Left lung (tissue), 10 donors: ENCODE data around the gene GRIK3. TPM values are rescaled to one million over a fixed set of nuclear protein-coding genes. Genes with fewer than 3 reads are reported as not detected.

Source experiments
- ATAC-seq: fragments of 200-7000 bp; cut with Tn5 transposase; one replicate; pipeline ENCODE4 v1.9.1; 2020; ENCODE audit warnings: moderate library complexity
- DNase-seq, 4 donors: peaks; one replicate each; pipeline ENCODE4 v3.0.0-alpha.2; 2013 to 2020
- H3K27ac ChIP-seq, 2 donors: fragments of 200-600 bp; sonication (generic) in 1 of 2; one replicate each; pipeline versions ENCODE4 v1.5.0 to v1.8.0; 2020 to 2021
- H3K27me3 ChIP-seq, 2 donors: fragments of 200-600 bp; sonication (generic) in 1 of 2; one replicate each; pipeline versions ENCODE4 v1.5.0 to v1.8.0; 2020 to 2021
- H3K36me3 ChIP-seq, 2 donors: fragments of 200-600 bp; sonication (generic) in 1 of 2; one replicate each; pipeline versions ENCODE4 v1.5.0 to v1.8.0; 2020 to 2021
- H3K4me1 ChIP-seq, 2 donors: fragments of 200-600 bp; one replicate each; pipeline ENCODE4 v1.8.0; 2021
- H3K4me3 ChIP-seq, 2 donors: fragments of 200-600 bp; sonication (generic) in 1 of 2; one replicate each; pipeline versions ENCODE4 v1.5.0 to v1.8.0; 2020 to 2021; ENCODE audit warnings: mild to moderate bottlenecking in 1 of 2
- H3K9me3 ChIP-seq, 2 donors: fragments of 200-600 bp; sonication (generic) in 1 of 2; one replicate each; pipeline versions ENCODE4 v1.5.0 to v1.8.0; 2020 to 2021
- intact Hi-C, 2 donors: fragments of 100-400 bp; cut with DNase I; formaldehyde crosslinking; loops; one replicate each; pipeline versions ENCODE4 v1.11.2 to v1.14.2; 2022
- polyA plus RNA-seq, 6 donors: library from polyadenylated mRNA; unstranded; fragments of 120-200 nt; gene quantifications; one replicate each; pipeline ENCODE4 v1.2.1, GENCODE V29; 2013; ENCODE audit not compliant: insufficient read length in 6 of 6
- total RNA-seq, 2 donors: library from RNA; stranded (reverse); fragmentation: NEBNext Ultra II Directional; extraction: Animal tissue kit (Norgen Biotek cat#: 25700); gene quantifications; one replicate each; pipeline ENCODE4 v1.2.1, GENCODE V29; 2021
- TF ChIP-seq, protein P1 (sequence below), 2 donors: fragments of 200-600 bp; sonication (generic) in 1 of 2; IDR thresholded peaks; one replicate each; pipeline versions ENCODE4 v1.5.0 to v1.8.0; 2021; ENCODE audit warnings: antibody characterized with exemption in 2 of 2
- donor health status: DM: no; HTN: yes; CAD: no.
- donor health status: DM: no; HTN: no; CAD: no.

The GRIK3 gene
- total and polyA plus RNA-seq, 8 donors = 0.18 to 1.2 (median 0.48) TPM; not detected in 1

DNA sequence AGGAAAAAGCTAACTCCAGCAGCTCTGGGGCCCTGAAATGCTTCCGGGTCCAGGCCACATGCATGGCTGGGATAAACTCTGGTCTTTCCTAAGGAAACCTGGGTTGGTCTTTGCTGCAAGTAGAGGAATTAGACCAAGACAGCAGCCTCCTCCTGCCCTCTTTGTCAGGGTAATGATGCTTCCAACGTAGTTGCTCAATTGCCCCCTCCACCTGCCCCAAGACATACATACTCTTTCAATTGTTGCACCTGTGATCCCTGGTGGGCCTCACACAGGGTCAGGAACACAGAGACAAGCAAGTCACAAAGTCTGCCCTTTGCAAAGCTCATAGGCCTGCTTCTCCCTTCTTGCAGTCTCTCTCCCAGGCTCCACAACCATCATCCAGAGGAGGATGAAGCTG, 41.9 kb upstream of the GRIK3 start:
- H3K9me3 ChIP-seq = no peaks in the 10 kb centered on the region
- no peak overlapping the region for H3K4me3 ChIP-seq
- no peaks in the 10 kb centered on the region for H3K36me3 ChIP-seq
- intact Hi-C loops = no loop called here
- no peak for ATAC-seq
- no peak overlapping the region for H3K27ac ChIP-seq
- H3K4me1 ChIP-seq = no peaks in the 10 kb centered on the region
- TF ChIP-seq, protein P1, sequence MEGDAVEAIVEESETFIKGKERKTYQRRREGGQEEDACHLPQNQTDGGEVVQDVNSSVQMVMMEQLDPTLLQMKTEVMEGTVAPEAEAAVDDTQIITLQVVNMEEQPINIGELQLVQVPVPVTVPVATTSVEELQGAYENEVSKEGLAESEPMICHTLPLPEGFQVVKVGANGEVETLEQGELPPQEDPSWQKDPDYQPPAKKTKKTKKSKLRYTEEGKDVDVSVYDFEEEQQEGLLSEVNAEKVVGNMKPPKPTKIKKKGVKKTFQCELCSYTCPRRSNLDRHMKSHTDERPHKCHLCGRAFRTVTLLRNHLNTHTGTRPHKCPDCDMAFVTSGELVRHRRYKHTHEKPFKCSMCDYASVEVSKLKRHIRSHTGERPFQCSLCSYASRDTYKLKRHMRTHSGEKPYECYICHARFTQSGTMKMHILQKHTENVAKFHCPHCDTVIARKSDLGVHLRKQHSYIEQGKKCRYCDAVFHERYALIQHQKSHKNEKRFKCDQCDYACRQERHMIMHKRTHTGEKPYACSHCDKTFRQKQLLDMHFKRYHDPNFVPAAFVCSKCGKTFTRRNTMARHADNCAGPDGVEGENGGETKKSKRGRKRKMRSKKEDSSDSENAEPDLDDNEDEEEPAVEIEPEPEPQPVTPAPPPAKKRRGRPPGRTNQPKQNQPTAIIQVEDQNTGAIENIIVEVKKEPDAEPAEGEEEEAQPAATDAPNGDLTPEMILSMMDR (IDR thresholded peaks at IDR 0.05) = no peak
- H3K27me3 ChIP-seq = peaks cover 0 to 25% of the 10 kb centered on the region in 2 donors
- no peak for DNase-seq

DNA sequence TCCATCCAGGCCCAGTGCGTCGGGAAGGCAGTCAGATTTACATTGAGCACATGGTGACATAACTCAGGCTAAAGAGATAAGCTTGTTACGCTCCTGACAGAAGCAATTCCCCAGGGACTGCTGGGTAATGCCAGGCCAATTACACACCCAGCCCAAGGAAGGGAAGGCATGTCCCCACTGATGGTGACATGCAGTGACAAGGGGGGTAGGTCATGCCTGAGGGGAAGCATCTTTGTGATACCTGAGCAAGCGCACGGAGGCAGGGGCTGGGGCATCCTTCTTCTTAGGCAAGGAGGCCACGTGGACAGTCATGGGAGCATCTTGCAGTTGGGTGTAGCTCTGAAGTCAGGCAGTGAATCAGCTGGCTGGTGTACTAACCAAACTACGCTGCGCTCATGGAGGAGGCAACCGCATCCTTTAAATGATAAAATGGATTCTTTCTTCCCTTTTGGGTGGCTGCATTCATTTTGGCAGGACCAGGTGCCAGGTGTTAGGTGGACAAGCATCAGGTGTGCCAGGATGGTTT, 39.6 kb upstream of the GRIK3 start:
- peaks cover 0 to 26% of the 10 kb centered on the region in 2 donors for H3K27me3 ChIP-seq
- TF ChIP-seq, protein P1 (IDR thresholded peaks at IDR 0.05) = no peak
- intact Hi-C loops = no loop called here
- no peak overlapping the region for H3K27ac ChIP-seq
- DNase-seq = no peak
- no peaks in the 10 kb centered on the region for H3K36me3 ChIP-seq
- H3K4me1 ChIP-seq = no peaks in the 10 kb centered on the region
- H3K4me3 ChIP-seq = no peak overlapping the region
- ATAC-seq = no peak
- no peaks in the 10 kb centered on the region for H3K9me3 ChIP-seq

DNA sequence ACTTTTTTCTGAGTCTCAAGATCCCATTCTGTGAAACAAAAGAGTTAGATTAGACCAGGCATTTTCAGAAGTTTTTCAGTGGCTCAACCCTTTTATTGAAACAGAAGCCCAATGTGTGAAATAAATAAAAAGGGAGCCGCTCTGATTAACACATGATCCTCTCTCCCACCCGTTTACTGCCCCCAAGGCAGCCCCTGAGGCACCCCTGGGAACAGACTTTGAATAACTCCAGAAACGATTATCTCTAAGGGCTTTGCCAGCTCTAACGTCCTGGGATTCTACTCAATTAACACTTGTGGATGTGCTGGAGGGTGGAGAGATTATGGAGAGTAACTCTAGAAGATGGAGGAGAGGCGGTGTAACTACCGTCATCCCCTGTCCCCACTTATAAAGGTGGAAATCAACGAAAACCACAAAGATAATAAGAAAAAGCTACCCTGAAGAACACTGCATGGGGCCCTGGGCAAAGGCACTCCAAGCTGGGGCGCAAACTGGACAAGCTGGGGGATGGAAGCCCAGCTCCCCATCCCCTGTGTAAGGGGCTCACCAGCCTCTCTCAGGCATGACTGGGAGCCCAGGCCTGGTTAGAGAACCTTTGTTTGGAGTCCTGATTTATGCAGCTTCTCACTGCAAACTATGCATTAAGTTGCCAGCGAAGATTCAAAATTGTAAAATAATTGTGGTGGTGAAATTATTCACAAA, 39.0 kb upstream of the GRIK3 start:
- no peak overlapping the region for H3K27ac ChIP-seq
- no peak for DNase-seq

DNA sequence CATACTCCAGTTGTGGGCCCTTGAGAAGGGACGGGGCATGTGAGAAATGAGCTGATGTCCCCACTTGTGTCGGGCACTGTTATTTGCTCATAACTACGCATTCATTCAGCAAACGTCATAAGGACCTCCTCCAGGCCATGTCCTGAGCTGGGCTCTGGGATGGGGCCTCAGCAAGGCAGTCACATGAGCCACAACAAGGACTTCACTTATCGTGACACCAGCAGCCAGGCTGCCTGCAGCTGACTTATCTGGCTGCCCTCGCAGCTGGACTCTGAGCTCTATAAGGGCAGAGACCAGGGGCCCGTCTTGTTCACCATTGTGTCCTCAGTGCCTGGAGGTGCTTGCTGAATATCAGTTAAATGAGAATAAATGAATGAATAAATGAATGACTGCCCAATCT, 37.5 kb upstream of the GRIK3 start:
- TF ChIP-seq, protein P1 (IDR thresholded peaks at IDR 0.05) = no peak
- no peaks in the 10 kb centered on the region for H3K4me1 ChIP-seq
- intact Hi-C loops = no loop called here

More for the DNA sequence above, 39.0 kb upstream of the GRIK3 start:
- no peaks in the 10 kb centered on the region for H3K36me3 ChIP-seq
- peaks cover 0 to 32% of the 10 kb centered on the region in 2 donors for H3K27me3 ChIP-seq
- TF ChIP-seq, protein P1 (IDR thresholded peaks at IDR 0.05) = no peak
- intact Hi-C loops = no loop called here
- no peak for ATAC-seq
- no peaks in the 10 kb centered on the region for H3K9me3 ChIP-seq
- no peak overlapping the region for H3K4me3 ChIP-seq
- H3K4me1 ChIP-seq = no peaks in the 10 kb centered on the region

DNA sequence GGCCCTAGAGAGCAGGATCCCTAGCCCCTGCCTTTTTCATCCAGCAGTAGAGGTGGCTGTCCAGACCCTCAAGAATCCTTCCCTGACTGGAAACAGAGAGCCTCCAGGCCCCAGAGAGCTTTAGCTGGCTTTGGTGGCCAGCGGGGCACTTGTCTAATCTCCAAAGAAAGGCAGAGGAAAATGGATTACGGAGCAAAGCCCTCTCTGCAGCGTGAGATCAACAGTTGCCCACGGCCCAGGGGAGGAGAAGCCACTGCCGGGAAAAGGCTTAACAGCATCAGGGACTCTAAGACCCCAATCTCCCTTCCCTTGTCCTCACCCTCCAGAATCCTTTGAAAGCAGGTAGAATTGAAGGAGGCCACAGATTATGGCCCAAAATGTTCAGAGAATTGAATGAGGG, 35.8 kb upstream of the GRIK3 start:
- Histone ChIP-seq H3K27me3 (peaks cover 0 to 50% of the 10 kb centered on the region in 2 donors), H3K36me3 (no peaks in the 10 kb centered on the region), H3K4me1 (no peaks in the 10 kb centered on the region), H3K4me3 (no peak overlapping the region), H3K9me3 (no peaks in the 10 kb centered on the region), H3K27ac (no peak overlapping the region)
- ATAC-seq = no peak
- TF ChIP-seq, protein P1 (IDR thresholded peaks at IDR 0.05) = no peak
- no peak for DNase-seq
- intact Hi-C loops = no loop called here

More for the DNA sequence above, 37.5 kb upstream of the GRIK3 start:
- Histone ChIP-seq H3K27ac (no peak overlapping the region), H3K4me3 (no peak overlapping the region), H3K36me3 (no peaks in the 10 kb centered on the region), H3K9me3 (no peaks in the 10 kb centered on the region), H3K27me3 (peaks cover 0 to 39% of the 10 kb centered on the region in 2 donors)
- ATAC-seq (no peak), DNase-seq (no peak)
